NCI-H2081 (cell line): Measurements from ENCODE around the gene ST14.

Experiments
- DNase-seq, 2 experiments: peaks; one replicate each; lab custom pipeline; 2025; lab: John Stamatoyannopoulos, UW

Gene ST14

GRCh38 chr11:130159657-130160497 lies at the start of gene ST14:
Gene ST14, plus strand, starts transcription at chr11:130159782. Its CDS starts 198 bp downstream, at chr11:130159980.
- peak; percentile 64 to 73 for DNase-seq

GRCh38 chr11:130110339-130111108 lies 49.1 kb upstream of the ST14 start:
- no peak for DNase-seq

- no peak for DNase-seq
Measured at GRCh38 chr11:130112071-130112830, 47.3 kb upstream of the ST14 start.

- peak in 1 of 2 experiments; percentile 17 for DNase-seq
Measured at GRCh38 chr11:130114281-130114680, 45.3 kb upstream of the ST14 start.

GRCh38 chr11:130114726-130115125 lies 44.9 kb upstream of the ST14 start:
- no peak for DNase-seq

- peak in 1 of 2 experiments; percentile 34 for DNase-seq
Measured at GRCh38 chr11:130115218-130115617, 44.4 kb upstream of the ST14 start.

- DNase-seq, result no peak
Measured at GRCh38 chr11:130118165-130118564, 41.4 kb upstream of the ST14 start.

GRCh38 chr11:130118636-130119387 lies 40.8 kb upstream of the ST14 start:
- DNase-seq, result no peak

GRCh38 chr11:130120045-130120444 lies 39.5 kb upstream of the ST14 start:
- no peak for DNase-seq

GRCh38 chr11:130121445-130121978 lies 38.1 kb upstream of the ST14 start:
- no peak for DNase-seq

- DNase-seq, result no peak
Measured at GRCh38 chr11:130122141-130122575, 37.4 kb upstream of the ST14 start.

GRCh38 chr11:130123414-130124040 lies 36.1 kb upstream of the ST14 start:
- DNase-seq, result no peak

GRCh38 chr11:130124096-130124495 lies 35.5 kb upstream of the ST14 start:
- no peak for DNase-seq

- DNase-seq, result no peak
Measured at GRCh38 chr11:130125638-130126037, 33.9 kb upstream of the ST14 start.

- DNase-seq, result no peak
Measured at GRCh38 chr11:130126516-130126915, 33.1 kb upstream of the ST14 start.

- DNase-seq, result no peak
Measured at GRCh38 chr11:130127509-130127908, 32.1 kb upstream of the ST14 start.

GRCh38 chr11:130128626-130129025 lies 31.0 kb upstream of the ST14 start:
- DNase-seq, result no peak

- no peak for DNase-seq
Measured at GRCh38 chr11:130129922-130130321, 29.7 kb upstream of the ST14 start.

GRCh38 chr11:130131961-130132850 lies 27.4 kb upstream of the ST14 start:
- DNase-seq, result peak; percentile 63 to 79

GRCh38 chr11:130133716-130134115 lies 25.9 kb upstream of the ST14 start:
- no peak for DNase-seq
